Suprapubic skin (tissue), 4 donors: ENCODE measurements around the gene ACTR8. TPM values are rescaled to one million over a fixed set of nuclear protein-coding genes. Genes with fewer than 3 reads are reported as not detected.
A peak's percentile ranks its signal among the peaks of the same experiment; 100 is the strongest.
"Not testable (repeated sequence)": the region's sequence is repeated elsewhere in the genome, so short reads cannot be mapped to it uniquely, and the experiment has no call there.

Source experiments
- DNase-seq, 2 donors: peaks; one replicate each; pipeline ENCODE4 v3.0.0-alpha.2; 2019; ENCODE audit warnings: low spot score in 2 of 2
- H3K27ac ChIP-seq: fragments of 200-600 bp; sonication (generic); one replicate; pipeline ENCODE4 v1.5.1; 2019
- H3K27me3 ChIP-seq: fragments of 200-600 bp; sonication (generic); one replicate; pipeline ENCODE4 v1.5.1; 2019
- H3K36me3 ChIP-seq: fragments of 200-600 bp; sonication (generic); one replicate; pipeline ENCODE4 v1.5.1; 2019
- H3K4me1 ChIP-seq: fragments of 200-600 bp; sonication (generic); one replicate; pipeline ENCODE4 v1.5.1; 2019
- H3K4me3 ChIP-seq: fragments of 200-600 bp; sonication (generic); one replicate; pipeline ENCODE4 v1.5.1; 2019; ENCODE audit warnings: mild to moderate bottlenecking
- H3K9me3 ChIP-seq: fragments of 200-600 bp; sonication (generic); one replicate; pipeline ENCODE4 v1.5.1; 2019
- CTCF ChIP-seq, 2 donors: fragments of 200-600 bp in 1 of 2; fragments of 450-650 bp in 1 of 2; sonication (generic) in 1 of 2; IDR thresholded peaks; one replicate each; pipeline ENCODE4 v1.5.1; 2016 to 2019; ENCODE audit warnings: antibody characterized with exemption in 2 of 2, mild to moderate bottlenecking in 1 of 2, moderate library complexity in 1 of 2
- EP300 ChIP-seq: sonication (generic); formaldehyde crosslinking; IDR thresholded peaks from one replicate; pipeline ENCODE4 v1.6.1; 2017; ENCODE audit warnings: antibody characterized with exemption
- POLR2A ChIP-seq, 2 donors: fragments of 450-650 bp; IDR thresholded peaks; one replicate each; pipeline ENCODE4 v1.6.1; 2017; ENCODE audit warnings: antibody characterized with exemption in 2 of 2, mild to moderate bottlenecking in 2 of 2, moderate library complexity in 2 of 2
- POLR2AphosphoS5 ChIP-seq, 3 donors: sonication (generic); formaldehyde crosslinking; IDR thresholded peaks; one replicate each; pipeline ENCODE4 v1.6.1; 2017; ENCODE audit warnings: antibody characterized with exemption in 3 of 3
- WGBS: methylation state at CpG from one replicate; pipeline ENCODE4 v1.1.5; 2018; 5-methylcytosine and 5-hydroxymethylcytosine counted together
- total RNA-seq, 4 donors: library from RNA; depleted of rRNA; stranded (reverse); fragments of >200 nt; gene quantifications; one replicate each; pipeline ENCODE4 v1.1.0, GENCODE V29; 2016

The ACTR8 gene
- 10 to 100 TPM; 15.0 to 21.3 (median 15.8) TPM for total RNA-seq

DNA sequence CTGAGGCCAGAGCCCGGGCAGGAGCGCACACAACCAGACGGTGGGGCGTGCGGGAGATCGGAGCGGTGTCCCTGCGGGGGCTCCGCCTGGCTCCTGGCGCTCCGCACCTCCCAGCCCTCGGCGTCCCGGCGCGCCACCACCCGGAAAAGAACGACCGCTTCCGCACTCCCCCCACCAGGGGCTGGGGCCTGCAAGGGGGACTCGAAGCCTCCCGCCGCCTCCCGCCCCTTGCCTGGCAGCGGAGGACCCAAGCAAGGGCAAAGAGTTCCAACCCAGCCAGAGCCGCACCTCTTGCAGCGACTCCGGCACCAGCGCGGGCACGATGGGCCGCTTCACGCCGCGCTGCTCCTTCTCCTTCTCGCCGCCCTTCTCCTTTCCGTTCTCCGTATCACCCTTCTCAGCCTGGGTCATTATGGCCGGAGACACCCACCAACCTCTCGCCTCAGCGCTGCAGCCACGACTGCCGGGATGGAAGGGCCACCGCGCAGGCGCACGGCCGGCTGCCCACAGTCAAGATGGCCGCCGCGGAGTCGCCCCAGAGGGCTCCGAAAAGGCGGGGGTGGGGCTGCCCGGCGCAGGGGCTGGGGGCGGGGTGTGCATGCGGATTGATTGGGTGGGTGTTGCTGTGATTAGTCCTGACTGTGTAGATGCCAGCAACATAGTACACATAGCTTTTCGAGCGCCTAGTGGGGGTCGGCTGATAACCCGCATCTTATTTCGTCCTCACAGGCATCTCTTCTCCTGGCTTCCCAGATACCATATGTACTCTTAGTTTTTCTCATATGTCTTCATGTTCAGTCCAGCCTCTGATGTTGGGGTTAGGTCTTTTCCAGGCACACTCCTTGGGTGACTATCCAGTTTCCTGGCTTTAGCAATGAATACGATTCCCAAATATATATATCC is at the start of gene ACTR8:
Gene ACTR8, minus strand, starts transcription at position 462 of the 903 bp plus-strand sequence. Its CDS starts 51 bp downstream, at position 411.
- Histone ChIP-seq H3K9me3 (no peaks in the 10 kb centered on the region), H3K36me3 (peaks cover 59% of the 10 kb centered on the region), H3K4me1 (peaks cover 18% of the 10 kb centered on the region), H3K27ac (peak within 1 kb of the TSS; percentile 75), H3K27me3 (no peaks in the 10 kb centered on the region), H3K4me3 (peak within 1 kb of the TSS; percentile 64)
- peak; percentile 89 to 90 for DNase-seq
- TF ChIP-seq CTCF (IDR thresholded peaks at IDR 0.05) (peak in 1 of 2 donors; percentile 28), EP300 (no peak), POLR2AphosphoS5 (IDR thresholded peaks at IDR 0.05) (peak in 1 of 3 donors; percentile 24)
- 1% methylated on average over 42 of the region's 65 CpGs for WGBS

GRCh38 chr3:53927208-53927872 is 45.4 kb upstream of the ACTR8 start:
- H3K27me3 ChIP-seq, H3K27ac ChIP-seq, H3K4me3 ChIP-seq, H3K4me1 ChIP-seq, DNase-seq, H3K9me3 ChIP-seq, H3K36me3 ChIP-seq: not testable (repeated sequence)
- 88% methylated on average over 19 of the region's 30 CpGs for WGBS

DNA sequence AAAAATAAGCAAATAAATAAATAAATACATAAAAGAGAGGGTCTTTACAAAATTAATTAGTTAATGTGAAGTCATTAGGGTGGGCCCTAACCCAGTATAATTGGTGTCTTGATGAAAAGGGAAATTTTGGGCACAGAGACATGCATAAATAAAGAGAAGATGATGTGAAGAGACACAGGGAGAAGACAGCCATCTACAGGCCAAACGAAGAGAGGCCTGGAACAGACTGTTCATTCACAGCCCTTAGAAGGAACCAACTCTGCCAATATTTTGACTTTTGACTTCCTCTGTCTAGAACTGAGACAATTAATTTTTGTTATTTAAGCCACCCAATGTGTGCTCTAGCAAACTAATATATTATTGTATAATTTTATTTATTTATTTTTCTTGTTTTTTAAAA is 39.3 kb upstream of the ACTR8 start:
- 52% methylated on average over 1 of the region's 1 CpG for WGBS

GRCh38 chr3:53919741-53920140 is 37.8 kb upstream of the ACTR8 start:
- TF ChIP-seq POLR2A (IDR thresholded peaks at IDR 0.05) (no peak), CTCF (IDR thresholded peaks at IDR 0.05) (no peak), POLR2AphosphoS5 (IDR thresholded peaks at IDR 0.05) (no peak), EP300 (no peak)
- H3K4me1 ChIP-seq, result no peaks in the 10 kb centered on the region
- 84% methylated on average over 2 of the region's 2 CpGs for WGBS
- no peaks in the 10 kb centered on the region for H3K9me3 ChIP-seq
- peaks cover 13% of the 10 kb centered on the region for H3K27me3 ChIP-seq
- no peaks in the 10 kb centered on the region for H3K36me3 ChIP-seq
- no peak for DNase-seq
- H3K27ac ChIP-seq, result no peak overlapping the region
- no peak overlapping the region for H3K4me3 ChIP-seq

More for the DNA sequence above, 39.3 kb upstream of the ACTR8 start:
- H3K27ac ChIP-seq, result no peak overlapping the region
- H3K4me3 ChIP-seq, result no peak overlapping the region
- H3K4me1 ChIP-seq, result no peaks in the 10 kb centered on the region
- TF ChIP-seq EP300 (no peak), POLR2A (IDR thresholded peaks at IDR 0.05) (no peak), POLR2AphosphoS5 (IDR thresholded peaks at IDR 0.05) (no peak), CTCF (IDR thresholded peaks at IDR 0.05) (peak in 1 of 2 donors; percentile 9)
- no peak for DNase-seq
- peaks cover 9% of the 10 kb centered on the region for H3K27me3 ChIP-seq
- H3K9me3 ChIP-seq, result no peaks in the 10 kb centered on the region
- H3K36me3 ChIP-seq, result no peaks in the 10 kb centered on the region

GRCh38 chr3:53913401-53913800 is 31.4 kb upstream of the ACTR8 start:
- WGBS, result 95% methylated on average over 8 of the region's 8 CpGs
- H3K36me3 ChIP-seq, result no peaks in the 10 kb centered on the region
- no peak for DNase-seq
- H3K4me1 ChIP-seq, result no peaks in the 10 kb centered on the region
- TF ChIP-seq EP300 (no peak), POLR2AphosphoS5 (IDR thresholded peaks at IDR 0.05) (no peak), POLR2A (IDR thresholded peaks at IDR 0.05) (no peak)
- no peaks in the 10 kb centered on the region for H3K9me3 ChIP-seq
- no peak overlapping the region for H3K4me3 ChIP-seq
- no peak overlapping the region for H3K27ac ChIP-seq
- peaks cover 26% of the 10 kb centered on the region for H3K27me3 ChIP-seq

DNA sequence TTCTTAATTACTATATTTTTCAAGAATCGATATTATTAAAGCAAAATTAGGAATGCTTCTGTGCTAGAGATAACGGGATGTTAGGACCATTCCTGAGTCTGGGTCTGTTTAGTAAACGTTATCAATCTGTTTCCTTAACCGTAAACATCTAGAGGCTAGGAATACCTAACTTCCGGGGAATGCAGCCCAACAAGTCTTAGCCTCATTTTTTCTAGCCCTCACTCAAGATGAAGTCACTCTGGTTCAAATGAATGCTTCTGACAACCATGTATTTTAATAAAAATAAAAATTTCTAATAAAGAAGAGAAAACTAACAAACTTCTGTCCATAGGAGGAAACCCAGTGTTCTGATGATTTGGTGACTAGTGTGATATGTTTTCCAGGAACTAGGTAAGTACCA is 20.8 kb upstream of the ACTR8 start:
- Histone ChIP-seq H3K27me3 (peaks cover 42% of the 10 kb centered on the region), H3K36me3 (no peaks in the 10 kb centered on the region), H3K9me3 (no peaks in the 10 kb centered on the region), H3K4me3 (no peak overlapping the region), H3K4me1 (no peaks in the 10 kb centered on the region), H3K27ac (no peak overlapping the region)
- 54% methylated on average over 5 of the region's 5 CpGs for WGBS
- no peak for TF ChIP-seq POLR2A (IDR thresholded peaks at IDR 0.05)
- no peak for DNase-seq
